IPS DF 6.9 (cell line): ENCODE data around the gene IL18RAP.

Source experiments
- DNase-seq: peaks from one replicate; pipeline ENCODE4 v3.0.0-alpha.2; 2013; ENCODE audit warnings: low read depth, low spot score
- H3K27ac ChIP-seq: one replicate; pipeline ENCODE4 v1.5.1; 2013; ENCODE audit warnings: low read length, control low read depth
- H3K27me3 ChIP-seq: 2 replicates; pipeline ENCODE4 v1.6.1; 2013; ENCODE audit warnings: mild to moderate bottlenecking, low read length; ENCODE audit not compliant: control insufficient read depth, insufficient read depth
- H3K36me3 ChIP-seq: 2 replicates; pipeline ENCODE4 v1.6.1; 2013; ENCODE audit warnings: low read length; ENCODE audit not compliant: control insufficient read depth, insufficient read depth
- H3K4me1 ChIP-seq: 2 replicates; pipeline ENCODE4 v1.6.1; 2013; ENCODE audit warnings: low read length; ENCODE audit not compliant: control insufficient read depth, insufficient read depth
- H3K4me3 ChIP-seq: 2 replicates; pipeline ENCODE4 v1.5.1; 2013; ENCODE audit warnings: mild to moderate bottlenecking, low read length
- H3K9me3 ChIP-seq: 2 replicates; pipeline ENCODE4 v1.6.1; 2013; ENCODE audit warnings: low read length, inconsistent platforms; ENCODE audit not compliant: control insufficient read depth, insufficient read depth
- WGBS: extraction: QIAGEN DNeasy Blood & Tissue Kit; methylation state at CpG from one replicate; pipeline ENCODE4 v1.1.7; 2013; ENCODE audit warnings: mixed read lengths, missing lambda C conversion rate; ENCODE audit not compliant: insufficient read length, insufficient coverage; 5-methylcytosine and 5-hydroxymethylcytosine counted together

Gene IL18RAP

GRCh38 chr2:102421890-102422759 is 835 bp upstream of the IL18RAP start:
- whole genome bisulfite sequencing, result no CpG with 5 or more reads among the region's 5 CpGs
- H3K27ac ChIP-seq, result no peak overlapping the region

GRCh38 chr2:102423368-102423767 is 408 bp downstream of the IL18RAP start:
- Histone ChIP-seq H3K4me1 (no peaks in the 10 kb centered on the region), H3K27ac (no peak overlapping the region), H3K4me3 (no peak overlapping the region), H3K9me3 (no peaks in the 10 kb centered on the region), H3K27me3 (no peaks in the 10 kb centered on the region), H3K36me3 (no peaks in the 10 kb centered on the region)
- DNase-seq, result no peak
- no CpG with 5 or more reads among the region's 2 CpGs for whole genome bisulfite sequencing

More at GRCh38 chr2:102421890-102422759, 835 bp upstream of the IL18RAP start:
- DNase-seq, result no peak
- Histone ChIP-seq H3K27me3 (no peaks in the 10 kb centered on the region), H3K36me3 (no peaks in the 10 kb centered on the region), H3K9me3 (no peaks in the 10 kb centered on the region), H3K4me3 (no peak overlapping the region), H3K4me1 (no peaks in the 10 kb centered on the region)

- no peak for DNase-seq
- no peaks in the 10 kb centered on the region for H3K27me3 ChIP-seq
- H3K9me3 ChIP-seq, result no peaks in the 10 kb centered on the region
- WGBS, result no CpG with 5 or more reads among the region's 3 CpGs
- no peaks in the 10 kb centered on the region for H3K36me3 ChIP-seq
- no peak overlapping the region for H3K27ac ChIP-seq
- no peak overlapping the region for H3K4me3 ChIP-seq
- H3K4me1 ChIP-seq, result no peaks in the 10 kb centered on the region
Observed at GRCh38 chr2:102424754-102425153, 1.8 kb downstream of the IL18RAP start.

GRCh38 chr2:102425441-102426132 is 2.6 kb downstream of the IL18RAP start:
- Histone ChIP-seq H3K27ac (no peak overlapping the region), H3K36me3 (no peaks in the 10 kb centered on the region), H3K4me3 (no peak overlapping the region), H3K4me1 (no peaks in the 10 kb centered on the region), H3K27me3 (no peaks in the 10 kb centered on the region), H3K9me3 (no peaks in the 10 kb centered on the region)
- no peak for DNase-seq
- no CpG with 5 or more reads among the region's 5 CpGs for WGBS

DNA sequence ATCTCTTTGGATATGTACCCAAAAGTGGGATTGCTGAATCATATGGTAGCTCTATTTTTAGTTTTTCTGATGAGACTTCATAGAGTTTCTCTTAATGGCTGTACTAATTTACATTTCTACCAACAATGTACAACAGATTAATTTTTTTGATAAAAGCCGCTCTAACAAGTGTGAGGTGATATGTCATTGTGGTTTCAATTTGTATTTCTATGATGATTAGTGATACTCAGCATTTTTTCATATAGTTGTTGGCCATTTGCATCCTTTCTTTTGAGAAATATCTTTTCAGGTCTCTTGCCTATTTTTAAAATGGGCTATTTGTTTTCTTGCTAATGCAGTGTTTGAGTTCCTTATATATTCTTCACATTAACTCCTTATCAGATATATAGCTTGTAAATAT is 4.3 kb downstream of the IL18RAP start:
- no peaks in the 10 kb centered on the region for H3K9me3 ChIP-seq
- no peaks in the 10 kb centered on the region for H3K36me3 ChIP-seq
- no CpG with 5 or more reads among the region's 1 CpG for WGBS
- no peak overlapping the region for H3K4me3 ChIP-seq
- H3K27me3 ChIP-seq, result no peaks in the 10 kb centered on the region
- no peaks in the 10 kb centered on the region for H3K4me1 ChIP-seq
- DNase-seq, result no peak
- H3K27ac ChIP-seq, result no peak overlapping the region

DNA sequence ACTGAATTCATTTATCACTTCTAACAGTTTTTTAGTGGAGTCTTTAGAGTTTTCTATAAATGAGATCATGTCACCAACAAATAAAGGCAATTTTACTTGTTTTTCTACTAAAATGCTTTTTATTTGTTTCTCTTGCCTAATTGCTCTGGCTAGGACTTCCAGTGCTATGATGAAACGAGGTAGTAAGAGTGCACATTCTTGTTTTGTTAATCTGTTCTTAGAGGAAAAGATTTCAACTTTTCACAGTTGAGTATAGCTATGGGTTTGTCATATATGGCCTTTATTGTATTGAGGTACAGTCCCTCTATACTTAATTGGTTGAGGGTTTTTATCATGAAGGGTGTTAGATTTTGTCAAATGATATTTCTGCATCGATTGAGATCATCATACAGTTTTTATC is 5.6 kb downstream of the IL18RAP start:
- Histone ChIP-seq H3K27ac (no peak overlapping the region), H3K4me3 (no peak overlapping the region), H3K4me1 (no peaks in the 10 kb centered on the region), H3K36me3 (no peaks in the 10 kb centered on the region), H3K27me3 (no peaks in the 10 kb centered on the region), H3K9me3 (no peaks in the 10 kb centered on the region)
- no CpG with 5 or more reads among the region's 2 CpGs for WGBS
- no peak for DNase-seq

DNA sequence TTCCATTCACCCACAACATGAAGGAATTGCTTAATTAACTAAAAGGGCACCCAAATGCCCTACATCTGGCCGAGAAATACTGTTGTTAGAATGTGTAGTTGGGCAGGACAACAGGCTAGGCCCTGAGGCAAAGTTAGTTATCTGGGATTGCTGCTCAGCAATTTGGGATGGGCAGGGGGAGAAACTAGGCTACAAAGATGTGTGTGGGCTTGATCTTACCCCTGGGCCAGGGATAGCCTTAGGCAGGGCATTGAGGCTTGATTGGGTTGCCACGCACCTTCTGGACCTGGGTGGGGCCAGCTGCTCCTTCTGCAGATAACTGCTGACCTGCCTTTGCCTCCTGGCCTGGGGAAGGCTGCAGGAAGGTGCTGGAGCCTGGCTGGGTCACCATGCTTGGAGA is 9.4 kb downstream of the IL18RAP start:
- Histone ChIP-seq H3K36me3 (no peaks in the 10 kb centered on the region), H3K4me1 (no peaks in the 10 kb centered on the region), H3K4me3 (no peak overlapping the region), H3K27ac (no peak overlapping the region), H3K27me3 (no peaks in the 10 kb centered on the region), H3K9me3 (no peaks in the 10 kb centered on the region)
- no peak for DNase-seq
- WGBS, result no CpG with 5 or more reads among the region's 2 CpGs

- no CpG with 5 or more reads among the region's 4 CpGs for WGBS
- Histone ChIP-seq H3K9me3 (no peaks in the 10 kb centered on the region), H3K4me3 (no peak overlapping the region), H3K4me1 (no peaks in the 10 kb centered on the region), H3K27ac (no peak overlapping the region), H3K36me3 (no peaks in the 10 kb centered on the region), H3K27me3 (no peaks in the 10 kb centered on the region)
- DNase-seq, result no peak
Observed at GRCh38 chr2:102433973-102434654, 11.2 kb downstream of the IL18RAP start.

- Histone ChIP-seq H3K4me1 (no peaks in the 10 kb centered on the region), H3K27me3 (no peaks in the 10 kb centered on the region), H3K4me3 (no peak overlapping the region), H3K27ac (no peak overlapping the region), H3K9me3 (no peaks in the 10 kb centered on the region), H3K36me3 (no peaks in the 10 kb centered on the region)
- DNase-seq, result no peak
- no CpG with 5 or more reads among the region's 2 CpGs for WGBS
Observed at GRCh38 chr2:102434655-102435381, 11.9 kb downstream of the IL18RAP start.

DNA sequence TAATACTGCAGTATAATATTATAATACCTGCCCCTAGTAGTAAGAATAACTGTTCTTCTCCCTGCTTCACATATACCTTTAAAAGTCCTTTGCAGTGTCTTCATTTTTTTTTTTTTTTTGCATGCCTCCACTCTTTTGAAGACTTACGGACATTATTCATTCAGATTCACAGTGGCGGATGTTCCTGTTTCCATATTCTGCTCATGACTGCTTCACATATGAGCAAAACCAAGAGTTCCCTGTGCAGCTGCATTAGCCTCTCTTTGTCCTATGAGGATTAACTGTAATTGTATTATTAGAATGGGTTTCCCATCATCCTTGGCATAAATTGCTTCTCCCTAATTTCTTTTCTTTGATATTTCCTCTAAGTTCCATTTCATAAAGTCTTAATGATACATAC is 12.8 kb downstream of the IL18RAP start:
- WGBS, result no CpG with 5 or more reads among the region's 2 CpGs
- Histone ChIP-seq H3K9me3 (no peaks in the 10 kb centered on the region), H3K27ac (no peak overlapping the region), H3K4me1 (no peaks in the 10 kb centered on the region), H3K27me3 (no peaks in the 10 kb centered on the region), H3K36me3 (no peaks in the 10 kb centered on the region), H3K4me3 (no peak overlapping the region)
- DNase-seq, result no peak
